Rectal smooth muscle tissue (tissue), 1 donor: ENCODE results near the gene CLDN6.
"Not testable (repeated sequence)": the region's sequence is repeated elsewhere in the genome, so short reads cannot be mapped to it uniquely, and the experiment has no call there.

Experiments
- H3K27ac ChIP-seq: one replicate; pipeline ENCODE4 v1.7.0; 2013; ENCODE audit warnings: low read depth, low read length, inconsistent platforms
- H3K27me3 ChIP-seq: one replicate; pipeline ENCODE4 v1.7.0; 2013; ENCODE audit warnings: low read length; ENCODE audit not compliant: control insufficient read depth, insufficient read depth
- H3K36me3 ChIP-seq: one replicate; pipeline ENCODE4 v1.7.0; 2013; ENCODE audit warnings: low read length; ENCODE audit not compliant: control insufficient read depth, insufficient read depth
- H3K4me1 ChIP-seq: one replicate; pipeline ENCODE4 v1.7.0; 2013; ENCODE audit warnings: low read length; ENCODE audit not compliant: control insufficient read depth, insufficient read depth
- H3K4me3 ChIP-seq: one replicate; pipeline ENCODE4 v1.7.0; 2013; ENCODE audit warnings: low read length
- H3K9ac ChIP-seq: one replicate; pipeline ENCODE4 v1.7.0; 2013; ENCODE audit warnings: low read length

Gene CLDN6

GRCh38 chr16:3057181-3058138 is 39.5 kb upstream of the CLDN6 start:
- Histone ChIP-seq H3K9ac (no peak overlapping the region), H3K36me3 (peaks cover 3% of the 10 kb centered on the region), H3K27ac (no peak overlapping the region), H3K4me1 (no peaks in the 10 kb centered on the region), H3K27me3 (no peaks in the 10 kb centered on the region), H3K4me3 (no peak overlapping the region)

DNA sequence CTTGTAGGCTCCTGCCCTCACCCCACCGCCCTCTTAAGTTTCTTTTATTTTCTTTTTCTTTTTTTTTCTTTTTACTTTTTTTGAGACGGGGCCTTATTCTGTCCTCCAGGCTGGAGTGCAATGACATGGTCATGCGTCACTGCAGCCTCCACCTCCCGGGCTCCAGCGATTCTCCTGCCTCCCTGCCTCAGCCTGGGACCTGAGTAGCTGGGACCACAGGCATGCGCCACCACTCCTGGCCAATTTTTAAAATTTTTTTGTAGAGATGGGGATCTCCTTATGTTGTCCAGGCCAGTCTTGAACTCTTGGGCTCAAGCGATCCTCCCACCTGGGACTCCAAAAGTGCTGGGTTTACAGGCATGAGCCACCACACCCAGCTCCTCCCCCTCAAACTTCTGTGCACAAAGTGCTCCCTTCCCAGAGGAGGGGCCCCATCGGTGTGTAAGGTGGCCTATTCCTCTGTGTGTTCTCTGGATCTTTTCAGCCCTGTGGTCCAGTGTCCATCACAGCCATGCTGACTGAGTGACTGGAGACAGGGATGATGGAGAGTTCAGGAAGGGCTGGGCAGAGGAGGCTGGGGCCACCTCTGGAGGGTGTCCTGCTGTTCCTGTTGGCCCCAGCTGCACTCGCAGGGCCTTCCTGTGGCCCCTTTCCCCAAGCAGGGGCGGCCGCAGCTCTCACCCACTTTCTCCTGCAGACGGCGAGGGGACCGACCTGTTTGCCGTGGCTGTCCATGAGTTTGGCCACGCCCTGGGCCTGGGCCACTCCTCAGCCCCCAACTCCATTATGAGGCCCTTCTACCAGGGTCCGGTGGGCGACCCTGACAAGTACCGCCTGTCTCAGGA is 38.6 kb upstream of the CLDN6 start:
- H3K36me3 ChIP-seq: peaks cover 3% of the 10 kb centered on the region
- no peak overlapping the region for H3K4me3 ChIP-seq
- H3K27ac ChIP-seq: no peak overlapping the region
- no peaks in the 10 kb centered on the region for H3K27me3 ChIP-seq
- no peak overlapping the region for H3K9ac ChIP-seq
- no peaks in the 10 kb centered on the region for H3K4me1 ChIP-seq

DNA sequence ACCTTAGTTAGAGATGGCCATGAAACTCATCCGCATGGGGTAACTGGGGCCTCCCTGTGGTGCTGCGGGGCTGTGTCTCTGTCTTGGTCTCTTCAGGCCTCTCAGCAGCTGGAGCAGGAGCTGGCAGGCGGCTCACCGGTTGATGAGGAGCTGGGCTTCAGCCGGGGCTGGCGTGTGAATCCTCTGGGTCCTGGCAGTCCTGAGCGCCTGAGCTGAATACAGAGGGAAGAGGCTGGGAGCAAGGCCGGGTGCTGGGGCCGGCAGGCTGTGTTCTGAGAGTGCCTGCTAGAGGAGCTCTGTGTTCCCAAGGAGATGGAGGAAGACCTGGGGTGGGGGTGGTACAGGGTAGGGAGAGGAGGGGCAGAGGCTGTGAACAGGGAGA is 37.7 kb upstream of the CLDN6 start:
- not testable (repeated sequence) for H3K27ac ChIP-seq, H3K4me3 ChIP-seq, H3K27me3 ChIP-seq, H3K4me1 ChIP-seq, H3K36me3 ChIP-seq, H3K9ac ChIP-seq

- H3K9ac ChIP-seq: no peak overlapping the region
- H3K27me3 ChIP-seq: no peaks in the 10 kb centered on the region
- no peak overlapping the region for H3K27ac ChIP-seq
- H3K4me1 ChIP-seq: no peaks in the 10 kb centered on the region
- H3K4me3 ChIP-seq: no peak overlapping the region
- peaks cover 3% of the 10 kb centered on the region for H3K36me3 ChIP-seq
These were observed 37.2 kb upstream of the CLDN6 start for GRCh38 chr16:3054965-3055733.

- not testable (repeated sequence) for H3K36me3 ChIP-seq, H3K4me1 ChIP-seq, H3K4me3 ChIP-seq, H3K27me3 ChIP-seq, H3K27ac ChIP-seq, H3K9ac ChIP-seq
These were observed 35.3 kb upstream of the CLDN6 start for GRCh38 chr16:3053330-3053710.

GRCh38 chr16:3052571-3053329 is 34.8 kb upstream of the CLDN6 start:
- H3K36me3 ChIP-seq: not testable (repeated sequence)

DNA sequence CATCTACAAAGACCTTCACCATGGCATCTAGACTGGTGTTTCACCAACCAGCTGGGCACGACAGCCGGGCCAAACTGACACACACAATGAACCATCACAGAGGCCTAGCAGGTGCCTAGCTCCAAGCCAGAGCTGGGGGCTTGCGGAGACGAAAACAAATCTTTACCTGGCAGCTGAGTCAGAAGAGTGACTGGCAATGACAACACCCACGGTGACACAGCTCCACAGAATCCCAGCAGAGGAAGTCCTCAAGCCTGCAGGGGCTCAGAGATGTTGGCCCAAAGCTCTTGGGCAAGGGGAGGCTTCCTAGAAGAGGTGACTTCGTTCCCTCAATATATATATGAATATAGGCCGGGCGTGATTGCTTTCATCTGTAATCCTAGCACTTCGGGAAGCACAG is 33.5 kb upstream of the CLDN6 start:
- Histone ChIP-seq H3K9ac (no peak overlapping the region), H3K4me3 (no peak overlapping the region), H3K4me1 (no peaks in the 10 kb centered on the region), H3K36me3 (peaks cover 3% of the 10 kb centered on the region), H3K27ac (no peak overlapping the region), H3K27me3 (peaks cover 9% of the 10 kb centered on the region)

More at GRCh38 chr16:3052571-3053329, 34.8 kb upstream of the CLDN6 start:
- H3K27ac ChIP-seq, H3K27me3 ChIP-seq, H3K4me3 ChIP-seq, H3K9ac ChIP-seq, H3K4me1 ChIP-seq: not testable (repeated sequence)

DNA sequence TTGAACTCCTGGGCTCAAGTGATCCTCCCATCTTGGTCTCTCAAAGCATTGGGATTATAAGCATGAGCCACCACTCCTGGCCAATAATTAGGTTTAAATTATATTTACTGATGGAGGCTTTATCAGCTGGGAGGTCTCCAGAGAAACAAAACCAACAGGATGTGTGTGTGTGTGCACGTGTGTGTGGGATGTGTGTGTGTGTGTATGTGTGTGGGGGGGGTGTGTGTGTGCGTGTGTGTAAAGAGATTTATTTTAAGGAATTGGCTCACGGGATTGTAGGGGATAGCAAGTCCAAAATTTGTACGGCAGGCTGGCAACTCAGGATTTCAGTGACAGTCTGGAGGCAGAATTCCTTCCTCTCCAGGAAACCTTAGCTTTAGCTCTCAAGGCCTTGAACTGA is 33.0 kb upstream of the CLDN6 start:
- H3K9ac ChIP-seq: no peak overlapping the region
- H3K27me3 ChIP-seq: peaks cover 12% of the 10 kb centered on the region
- H3K4me3 ChIP-seq: no peak overlapping the region
- H3K4me1 ChIP-seq: no peaks in the 10 kb centered on the region
- peaks cover 3% of the 10 kb centered on the region for H3K36me3 ChIP-seq
- H3K27ac ChIP-seq: no peak overlapping the region

- Histone ChIP-seq H3K27ac (no peak overlapping the region), H3K4me3 (no peak overlapping the region), H3K9ac (no peak overlapping the region), H3K36me3 (peaks cover 3% of the 10 kb centered on the region), H3K27me3 (peaks cover 15% of the 10 kb centered on the region), H3K4me1 (no peaks in the 10 kb centered on the region)
These were observed 32.5 kb upstream of the CLDN6 start for GRCh38 chr16:3050487-3050886.

DNA sequence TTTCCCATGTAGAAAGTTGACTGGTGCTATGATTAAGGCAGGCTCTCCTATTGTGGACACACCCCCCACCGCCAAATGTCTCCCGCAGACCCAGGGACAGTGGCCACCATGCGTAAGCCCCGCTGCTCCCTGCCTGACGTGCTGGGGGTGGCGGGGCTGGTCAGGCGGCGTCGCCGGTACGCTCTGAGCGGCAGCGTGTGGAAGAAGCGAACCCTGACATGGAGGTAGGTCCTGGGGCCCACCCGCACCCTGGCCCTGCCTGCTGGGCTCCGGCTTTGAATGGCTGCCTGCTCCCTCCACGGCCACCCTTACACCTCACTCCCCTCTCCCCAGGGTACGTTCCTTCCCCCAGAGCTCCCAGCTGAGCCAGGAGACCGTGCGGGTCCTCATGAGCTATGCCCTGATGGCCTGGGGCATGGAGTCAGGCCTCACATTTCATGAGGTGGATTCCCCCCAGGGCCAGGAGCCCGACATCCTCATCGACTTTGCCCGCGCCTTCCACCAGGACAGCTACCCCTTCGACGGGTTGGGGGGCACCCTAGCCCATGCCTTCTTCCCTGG is 32.0 kb upstream of the CLDN6 start:
- no peak overlapping the region for H3K4me3 ChIP-seq
- no peaks in the 10 kb centered on the region for H3K4me1 ChIP-seq
- peaks cover 3% of the 10 kb centered on the region for H3K36me3 ChIP-seq
- H3K27me3 ChIP-seq: peaks cover 18% of the 10 kb centered on the region
- no peak overlapping the region for H3K27ac ChIP-seq
- H3K9ac ChIP-seq: no peak overlapping the region

- Histone ChIP-seq H3K9ac (no peak overlapping the region), H3K4me3 (no peak overlapping the region), H3K27ac (no peak overlapping the region), H3K27me3 (peaks cover 18% of the 10 kb centered on the region), H3K36me3 (no peaks in the 10 kb centered on the region), H3K4me1 (no peaks in the 10 kb centered on the region)
These were observed 29.4 kb upstream of the CLDN6 start for GRCh38 chr16:3047387-3047720.
